ENCODE results near the gene MORN4.

DNA sequence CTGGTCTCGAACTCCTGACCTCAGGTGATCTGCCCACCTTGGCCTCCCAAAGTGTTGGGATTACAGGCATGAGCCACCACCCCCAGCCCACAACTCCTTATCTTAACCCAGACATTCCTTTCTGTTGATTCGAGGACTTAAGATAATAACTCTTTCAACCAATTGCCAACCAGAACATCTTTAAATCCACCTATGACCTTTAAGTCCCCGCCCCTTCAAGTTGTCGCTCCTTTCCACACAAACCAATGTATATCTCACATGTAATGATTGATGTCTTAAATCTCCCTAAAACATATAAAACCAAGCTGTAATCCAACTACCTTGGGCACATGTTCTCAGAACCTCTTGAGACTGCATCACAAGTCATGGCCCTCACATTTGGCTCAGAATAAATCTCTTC is 68.5 kb downstream of the MORN4 start:
- TF ChIP-seq POLR2A (IDR thresholded peaks at IDR 0.05; ENCODE audit: low read depth, low read length) (no peak), POLR2AphosphoS5 (IDR thresholded peaks at IDR 0.05; ENCODE audit: low read depth, low read length) (no peak)
